NCI-H69 (cell line): ENCODE data around the gene MEDAG.
A peak's percentile ranks its signal among the peaks of the same experiment; 100 is the strongest.
"Not testable (repeated sequence)": the region's sequence is repeated elsewhere in the genome, so short reads cannot be mapped to it uniquely, and the experiment has no call there.

Experiments used
- DNase-seq: peaks from one replicate; lab custom pipeline; 2025; lab: John Stamatoyannopoulos, UW

Gene MEDAG

DNA sequence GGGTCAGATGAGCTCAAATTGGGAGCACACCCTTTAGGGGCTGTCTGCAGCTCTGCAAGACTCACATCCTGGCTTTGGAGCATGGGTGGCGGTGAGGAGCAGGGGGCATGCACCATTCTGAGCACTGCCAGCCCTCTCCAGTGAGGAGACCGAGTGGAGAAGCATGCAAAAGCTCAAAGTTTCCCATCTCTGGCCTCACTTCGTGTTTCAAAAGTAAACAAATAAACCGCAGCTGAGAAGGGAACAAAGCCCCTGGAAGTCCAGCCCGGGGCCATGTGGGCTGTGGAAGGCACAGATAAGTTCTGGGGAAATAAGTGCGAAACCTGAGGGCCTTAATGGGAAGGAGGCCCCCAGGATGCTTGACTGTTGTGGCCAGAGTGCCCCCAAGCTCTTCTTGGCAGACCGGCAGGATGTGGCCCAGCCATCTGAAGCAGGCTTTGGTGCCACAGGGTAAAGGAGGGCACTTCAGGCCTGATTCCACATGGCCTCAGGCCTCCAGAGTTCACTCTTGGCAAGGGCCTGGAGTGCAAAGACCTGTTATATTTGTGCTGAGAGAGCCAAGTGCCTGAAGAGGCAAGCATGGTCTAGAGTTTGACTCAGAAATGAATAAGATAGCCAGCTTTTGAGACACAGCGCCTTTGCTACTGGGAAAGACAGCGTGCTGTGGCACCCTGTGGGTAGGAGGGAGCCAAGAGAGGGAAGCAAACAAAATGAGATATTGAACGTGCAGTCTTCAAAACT is 1.2 kb downstream of the MEDAG start:
- no peak for DNase-seq

- peak; percentile 2 for DNase-seq
These were observed 2.4 kb downstream of the MEDAG start for GRCh38 chr13:30908416-30908980.

GRCh38 chr13:30910676-30911075 is 4.6 kb downstream of the MEDAG start:
- DNase-seq = no peak

- DNase-seq = peak; percentile 65
These were observed 9.8 kb downstream of the MEDAG start for GRCh38 chr13:30915691-30916541.

GRCh38 chr13:30916991-30917390 is 10.9 kb downstream of the MEDAG start:
- no peak for DNase-seq

DNA sequence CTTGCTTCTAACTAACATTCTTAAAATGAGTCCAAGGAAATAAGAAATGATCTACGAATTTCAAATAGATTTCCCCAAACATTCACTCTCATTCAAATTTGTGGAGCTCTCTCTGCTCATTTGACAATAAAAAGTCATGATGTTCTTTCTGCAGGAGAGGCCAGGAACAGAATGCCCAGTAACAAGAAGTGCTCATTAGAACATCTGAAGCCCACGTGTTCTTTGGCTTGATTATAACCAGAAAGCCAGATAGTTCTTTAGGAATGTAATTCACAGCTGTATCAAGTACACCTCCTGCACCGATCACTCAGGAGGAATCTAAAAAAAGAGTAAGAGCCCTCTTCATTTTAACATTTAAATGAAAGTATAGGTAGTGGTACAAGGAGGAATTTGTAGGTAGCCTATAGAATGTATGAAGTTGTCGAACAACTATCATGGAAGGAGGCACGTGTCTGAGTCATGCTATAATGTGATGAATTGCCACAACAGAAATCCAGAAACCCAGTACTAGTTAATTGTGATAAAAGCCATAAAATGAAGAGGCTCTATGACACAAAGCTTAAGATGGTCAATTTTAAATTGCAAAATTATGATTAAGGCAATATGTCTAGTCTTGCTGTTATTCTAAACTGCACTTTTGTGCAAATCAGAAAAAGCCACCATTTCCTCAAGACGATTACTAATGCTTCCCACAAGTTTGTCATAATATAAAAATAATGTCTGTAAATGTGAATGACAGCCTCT is 12.8 kb downstream of the MEDAG start:
- DNase-seq = no peak

DNA sequence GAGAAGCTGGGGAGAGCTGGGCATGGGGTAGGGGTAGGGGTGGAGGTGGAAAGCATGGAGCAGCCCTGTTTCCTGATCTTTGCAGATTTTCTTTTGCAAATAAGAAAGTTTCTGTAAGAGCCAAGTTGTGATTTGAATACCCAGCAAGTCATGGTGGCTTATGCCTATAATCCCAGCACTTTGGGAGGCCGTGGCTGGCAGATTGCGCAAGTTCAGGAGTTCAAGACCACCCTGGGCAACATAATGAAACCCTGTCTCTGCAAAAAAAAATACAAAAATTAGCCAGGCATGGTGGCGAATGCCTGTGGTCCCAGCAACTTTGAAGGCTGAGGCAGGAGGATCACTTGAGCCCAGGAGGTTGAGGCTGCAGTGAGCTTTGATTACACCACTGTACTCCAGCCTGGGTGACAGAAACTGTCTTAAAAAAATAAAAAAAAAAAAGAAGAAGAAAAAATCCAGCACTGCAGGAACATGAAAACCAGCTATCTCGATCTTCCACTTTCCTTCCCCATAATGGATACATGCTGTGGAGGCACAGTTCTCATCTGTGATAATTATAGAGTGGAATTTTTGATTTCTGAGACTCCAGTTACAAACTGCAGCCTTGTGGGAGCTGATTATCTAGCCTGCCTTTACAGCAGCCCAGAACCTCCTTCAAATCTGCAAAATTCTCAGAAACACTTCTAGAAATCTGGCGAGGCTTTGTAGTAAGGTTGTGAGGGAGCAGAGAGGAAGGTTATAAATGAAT is 14.3 kb downstream of the MEDAG start:
- DNase-seq = peak; percentile 7

- DNase-seq = no peak
These were observed 17.3 kb downstream of the MEDAG start for GRCh38 chr13:30923418-30923817.

GRCh38 chr13:30924721-30925120 is 18.6 kb downstream of the MEDAG start:
- DNase-seq = no peak

DNA sequence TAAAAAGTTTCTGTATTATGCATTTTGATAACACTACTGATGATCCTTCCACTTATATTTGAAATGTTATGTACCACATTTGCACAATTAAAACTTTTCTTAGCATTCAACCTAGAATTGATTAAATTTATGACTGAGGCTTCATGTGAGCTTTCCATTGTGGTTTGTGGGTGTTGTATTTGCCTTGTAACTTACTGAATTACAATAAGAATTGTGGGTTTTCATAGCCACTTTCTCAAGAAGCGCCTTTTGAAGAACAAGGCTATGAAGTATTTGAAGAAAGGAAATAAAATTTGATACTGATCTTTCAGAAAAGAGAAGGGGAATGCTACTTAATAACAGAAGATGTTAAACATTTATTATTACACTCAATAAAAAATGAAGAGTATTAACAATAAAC is 19.4 kb downstream of the MEDAG start:
- DNase-seq = no peak

GRCh38 chr13:30926781-30927180 is 20.7 kb downstream of the MEDAG start:
- no peak for DNase-seq

DNA sequence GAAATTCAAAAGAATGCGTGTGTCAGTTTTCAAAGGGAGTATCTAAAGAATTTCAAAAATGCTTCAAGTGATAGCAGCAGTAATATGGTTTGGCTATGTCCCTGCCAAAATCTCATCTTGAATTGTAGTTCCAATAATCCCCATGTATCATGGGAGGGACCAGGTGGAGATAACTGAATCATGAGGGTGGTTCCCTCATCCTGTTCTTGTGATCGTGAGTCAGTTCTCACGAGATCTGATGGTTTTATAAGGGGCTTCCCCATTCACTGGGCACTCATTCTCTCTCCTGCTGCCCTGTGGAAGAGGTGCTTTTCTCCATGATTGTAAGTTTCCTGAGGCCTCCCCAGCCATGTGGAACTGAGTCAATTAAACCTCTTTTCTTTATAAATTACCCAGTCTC is 21.1 kb downstream of the MEDAG start:
- not testable (repeated sequence) for DNase-seq

GRCh38 chr13:30927595-30927994 is 21.5 kb downstream of the MEDAG start:
- DNase-seq = no peak

DNA sequence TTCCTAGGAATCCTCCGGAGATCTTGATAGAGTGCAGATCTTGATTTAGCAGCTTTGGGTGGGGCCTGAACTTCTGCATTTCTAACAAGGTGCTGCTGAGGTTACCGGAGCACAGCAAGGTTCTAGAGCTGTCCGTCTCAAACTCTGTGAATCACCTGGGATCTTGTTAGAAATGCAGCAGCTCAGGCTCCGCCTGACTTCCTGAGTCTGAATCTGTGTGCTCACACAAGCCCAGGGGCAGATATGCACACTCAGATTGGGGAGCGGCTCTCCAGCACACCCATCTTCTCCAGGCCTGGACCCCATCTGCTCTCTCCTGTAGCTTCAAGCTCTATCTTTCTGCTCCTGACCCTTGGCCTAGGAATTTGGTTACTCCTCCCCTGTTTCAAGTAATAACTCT is 22.9 kb downstream of the MEDAG start:
- no peak for DNase-seq

DNA sequence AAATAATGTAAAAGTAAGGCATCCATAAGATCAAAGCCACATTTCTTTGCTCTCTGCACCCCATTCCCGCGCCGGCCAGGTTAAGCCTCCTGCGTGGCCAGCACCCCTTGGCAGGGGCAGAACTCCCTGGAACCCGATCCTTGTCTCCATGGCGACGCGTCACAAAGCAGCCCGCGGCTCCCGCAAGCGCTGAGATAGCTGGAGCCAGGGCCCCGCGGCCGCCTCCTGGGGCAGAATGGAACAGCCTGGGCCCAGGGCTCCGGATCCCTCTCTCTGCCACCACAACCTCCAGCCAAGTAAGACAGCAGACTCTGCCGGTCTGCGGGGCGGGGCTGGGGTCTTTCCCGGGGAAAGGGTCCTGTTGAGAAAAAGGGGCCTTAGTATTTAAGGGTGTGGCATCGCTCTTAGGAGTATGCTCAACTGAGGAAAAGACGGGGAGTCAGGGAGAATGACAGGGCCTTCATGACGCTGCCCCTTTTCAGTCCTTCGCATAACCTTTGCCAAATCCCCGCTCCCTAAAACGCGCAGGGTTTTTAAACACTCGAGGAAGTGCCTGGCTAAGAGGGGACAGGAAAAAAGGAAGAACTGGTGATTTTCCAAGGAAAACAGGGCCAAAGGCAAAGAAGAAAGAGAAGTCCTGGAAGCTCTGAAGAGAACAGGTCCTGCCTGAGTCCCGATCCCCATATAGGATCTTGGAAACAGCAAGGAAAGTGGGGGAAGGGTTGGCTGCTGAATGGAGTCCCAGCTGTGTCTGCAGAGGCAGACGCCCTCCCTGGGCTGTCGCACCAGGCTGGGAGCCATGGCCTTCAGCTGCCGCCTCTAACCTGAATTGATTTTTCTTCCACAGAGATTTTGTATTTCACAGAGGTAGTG is 26.6 kb downstream of the MEDAG start, which contains the start of gene TEX26:
TEX26 (plus strand) TSS at position 176 of the 873 bp plus-strand sequence; CDS start at position 236, 60 bp downstream.
- DNase-seq = peak; percentile 58

- no peak for DNase-seq
These were observed 27.2 kb downstream of the MEDAG start for GRCh38 chr13:30933354-30933670.

GRCh38 chr13:30934381-30934780 is 28.3 kb downstream of the MEDAG start:
- no peak for DNase-seq

GRCh38 chr13:30934803-30935202 is 28.7 kb downstream of the MEDAG start:
- no peak for DNase-seq

DNA sequence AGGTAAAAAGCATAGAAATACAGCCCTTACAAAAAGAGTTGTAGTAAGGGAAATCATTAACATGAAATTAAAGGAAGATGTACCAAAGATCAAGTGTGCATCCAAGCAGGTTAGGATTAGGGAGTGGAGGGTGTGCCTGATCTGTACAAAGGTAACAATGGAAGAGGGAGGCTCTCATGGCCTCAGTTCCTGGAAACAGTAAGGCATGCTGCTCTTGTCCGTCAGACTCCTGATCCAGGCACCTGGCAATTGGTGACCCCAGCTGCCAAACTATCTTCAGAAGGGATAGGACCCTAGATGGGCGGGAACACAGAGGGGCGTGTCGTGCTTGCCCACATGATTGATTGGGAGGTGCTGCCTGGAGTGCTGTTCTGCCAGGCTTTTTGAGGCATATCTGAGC is 30.9 kb downstream of the MEDAG start:
- no peak for DNase-seq

DNA sequence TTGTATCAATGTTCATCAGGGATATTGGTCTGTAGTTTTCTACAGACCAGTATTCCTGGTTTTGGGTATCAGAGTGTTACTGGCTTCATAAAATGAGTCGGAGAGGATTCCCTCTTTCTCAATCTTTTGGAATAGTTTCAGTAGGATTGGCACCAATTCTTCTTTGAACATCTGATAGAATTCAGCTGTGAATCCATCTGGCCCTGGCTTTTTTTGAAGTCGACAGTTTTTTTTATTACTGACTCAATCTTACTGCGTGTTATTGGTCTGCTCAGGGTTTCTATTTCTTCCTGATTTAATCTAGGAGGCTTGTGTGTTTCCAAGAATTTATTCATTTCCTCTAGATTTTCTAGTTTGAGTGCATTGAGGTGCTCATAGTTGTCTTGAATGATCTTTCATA is 37.8 kb downstream of the MEDAG start:
- no peak for DNase-seq
